Measurements from ENCODE around the gene TUSC1. TPM values are rescaled to one million over a fixed set of nuclear protein-coding genes. Genes with fewer than 3 reads are reported as not detected.
"Not testable (repeated sequence)": the region's sequence is repeated elsewhere in the genome, so short reads cannot be mapped to it uniquely, and the experiment has no call there.

TUSC1 gene
- total RNA-seq: under 1 TPM in 1 of 2 donors, not detected in 1; 0.47 TPM

- peaks cover 9 to 17% of the 10 kb centered on the region in 2 donors for H3K9me3 Mint-ChIP-seq
- no peak within 1 kb of the TSS for H3K27ac Mint-ChIP-seq
- ATAC-seq (peak in 1 of 2 donors; percentile 80), DNase-seq (ENCODE audit: low spot score in 2 of 2) (peak in 1 of 2 donors; percentile 5)
- H3K36me3 Mint-ChIP-seq: peaks cover 0 to 18% of the 10 kb centered on the region in 2 donors
These were observed at the start of gene TUSC1 for GRCh38 chr9:25678147-25678666. TSS of gene TUSC1 (minus strand) at chr9:25678444. CDS start at chr9:25678312, 132 bp downstream.

DNA sequence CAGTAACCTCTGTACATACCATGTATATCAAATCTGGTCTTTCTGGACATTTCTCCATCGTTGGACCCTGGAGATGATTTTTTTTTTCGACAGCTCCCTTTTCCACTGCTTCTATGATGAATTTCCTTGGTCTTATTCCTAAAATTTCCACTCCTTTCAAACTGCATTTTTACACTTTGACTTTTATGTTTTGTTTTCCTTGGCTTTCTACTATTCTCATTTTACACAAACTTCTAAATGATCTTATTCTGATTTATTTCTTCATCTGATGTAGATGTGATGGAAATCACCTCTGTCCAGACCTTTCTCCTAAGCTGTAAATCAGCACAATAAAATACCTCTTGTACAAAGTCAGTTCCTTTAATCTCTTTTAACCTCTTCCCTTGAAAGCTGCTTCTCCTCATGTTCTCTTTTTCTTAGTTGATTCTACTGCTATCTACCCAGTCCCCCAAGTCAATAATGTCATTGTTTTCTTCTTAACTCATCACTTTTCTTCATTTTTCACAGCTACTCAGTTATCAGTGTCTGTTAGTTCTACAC, 48.7 kb upstream of the TUSC1 start:
- no peak overlapping the region for H3K27ac Mint-ChIP-seq
- no peak for ATAC-seq

DNA sequence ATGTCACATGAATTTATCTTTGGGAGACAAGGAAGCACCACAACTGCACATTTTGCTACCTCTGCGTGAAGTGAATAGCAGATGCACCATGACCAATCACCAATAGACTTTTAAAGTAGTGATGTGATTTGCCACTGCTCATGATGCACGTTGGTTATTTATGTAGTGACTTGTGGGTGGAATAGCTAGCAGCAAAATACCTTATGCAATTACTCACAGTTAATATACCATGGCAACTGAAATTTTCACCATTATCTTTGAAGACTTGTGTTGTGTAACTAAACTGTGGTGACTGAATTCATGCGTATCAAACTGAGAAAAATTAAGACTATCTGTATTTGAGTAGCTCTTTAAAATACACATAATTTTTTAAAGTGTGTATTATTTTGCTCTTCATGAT, 46.2 kb upstream of the TUSC1 start:
- ATAC-seq (no peak), DNase-seq (ENCODE audit: low spot score in 2 of 2) (no peak)
- Mint-ChIP-seq H3K36me3 (no peaks in the 10 kb centered on the region), H3K9me3 (peaks cover 0 to under 1% of the 10 kb centered on the region in 2 donors), H3K27ac (no peak overlapping the region)

More for the DNA sequence above, 48.7 kb upstream of the TUSC1 start:
- no peak for DNase-seq (ENCODE audit: low spot score in 2 of 2)
- Mint-ChIP-seq H3K36me3 (peaks cover 0 to 4% of the 10 kb centered on the region in 2 donors), H3K9me3 (peaks cover 2 to 7% of the 10 kb centered on the region in 2 donors)

DNA sequence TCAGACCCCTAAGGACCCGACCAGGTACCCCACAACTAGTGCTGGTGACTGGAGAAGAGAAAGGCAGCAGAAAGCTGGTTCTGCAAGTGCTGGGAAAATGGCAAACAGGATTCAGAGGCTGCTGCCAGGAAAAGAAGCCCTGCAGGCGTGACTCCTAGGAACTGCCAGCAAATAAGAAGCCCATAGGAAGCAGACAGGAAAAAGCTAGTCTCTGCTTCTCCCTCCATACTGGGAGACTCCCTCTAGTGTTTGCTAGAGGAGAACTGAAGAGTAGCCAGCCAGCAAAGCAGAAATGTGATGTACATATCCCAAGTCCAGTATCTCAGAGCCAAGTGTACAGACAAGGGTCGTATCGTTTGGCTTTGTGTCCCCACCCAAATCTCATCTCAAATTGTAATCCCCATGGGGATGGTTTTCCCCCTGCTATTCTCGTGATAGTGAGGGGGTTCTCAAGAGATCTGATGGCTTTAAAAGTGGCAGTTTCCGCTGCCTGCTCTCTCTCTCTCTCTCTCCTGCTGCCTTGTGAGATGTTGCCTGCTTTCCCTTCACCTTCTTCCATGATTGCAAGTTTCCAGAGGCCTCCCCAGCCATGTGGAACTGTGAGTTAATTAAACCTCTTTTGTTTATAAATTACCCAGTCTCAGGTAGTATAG, 38.1 kb upstream of the TUSC1 start:
- H3K9me3 Mint-ChIP-seq: peaks cover 11 to 20% of the 10 kb centered on the region in 2 donors
- H3K27ac Mint-ChIP-seq: no peak overlapping the region
- ATAC-seq (no peak), DNase-seq (ENCODE audit: low spot score in 2 of 2) (no peak)
- no peaks in the 10 kb centered on the region for H3K36me3 Mint-ChIP-seq

- Mint-ChIP-seq H3K36me3 (no peaks in the 10 kb centered on the region), H3K9me3 (peaks cover 0 to 3% of the 10 kb centered on the region in 2 donors), H3K27ac (no peak overlapping the region)
- ATAC-seq (no peak), DNase-seq (ENCODE audit: low spot score in 2 of 2) (no peak)
These were observed 31.7 kb upstream of the TUSC1 start for GRCh38 chr9:25709941-25710340.

DNA sequence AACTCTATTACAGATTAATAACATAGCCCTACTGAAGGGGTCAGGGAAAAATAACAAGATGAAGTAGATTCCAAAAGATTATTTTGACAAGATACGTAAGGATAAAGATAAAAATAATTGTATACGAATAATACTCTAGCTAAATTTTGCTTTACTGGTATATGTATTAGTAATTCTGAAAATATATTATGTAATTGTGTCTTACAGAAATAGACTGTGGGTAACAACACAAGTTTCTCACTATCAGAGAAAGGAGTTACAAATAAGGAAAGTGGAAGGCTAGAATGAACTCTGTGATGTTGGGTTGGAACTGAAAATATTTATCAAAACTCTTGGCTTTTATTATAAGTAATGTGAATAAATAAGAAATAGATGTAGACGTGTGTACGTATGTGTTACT, 26.6 kb upstream of the TUSC1 start:
- no peak for ATAC-seq

GRCh38 chr9:25703701-25704357, 25.6 kb upstream of the TUSC1 start:
- Mint-ChIP-seq H3K9me3 (peaks cover 3 to 4% of the 10 kb centered on the region in 2 donors), H3K36me3 (no peaks in the 10 kb centered on the region), H3K27ac (no peak overlapping the region)
- no peak for DNase-seq (ENCODE audit: low spot score in 2 of 2)
- ATAC-seq: no peak

More for the DNA sequence above, 26.6 kb upstream of the TUSC1 start:
- no peak for DNase-seq (ENCODE audit: low spot score in 2 of 2)
- H3K9me3 Mint-ChIP-seq: peaks cover 3 to 4% of the 10 kb centered on the region in 2 donors
- no peak overlapping the region for H3K27ac Mint-ChIP-seq
- H3K36me3 Mint-ChIP-seq: no peaks in the 10 kb centered on the region

DNA sequence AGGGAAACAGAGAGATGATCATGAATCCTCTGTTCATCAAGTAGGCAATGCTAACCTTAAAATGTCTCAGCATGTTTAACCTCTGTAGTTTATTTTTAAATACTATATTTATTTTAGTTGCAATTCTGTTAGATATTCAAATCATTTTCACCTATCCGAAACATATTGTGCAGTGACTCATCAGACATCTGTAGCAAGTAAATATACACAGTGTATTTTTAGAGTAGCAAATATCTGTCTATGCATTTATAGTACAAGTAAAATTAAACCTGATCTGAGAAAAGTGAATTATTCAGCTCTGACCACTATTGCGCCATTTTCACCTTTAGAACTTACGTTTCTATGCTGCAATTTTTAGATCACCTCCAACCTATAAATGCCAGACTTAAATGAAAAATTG, 24.3 kb upstream of the TUSC1 start:
- ATAC-seq (no peak), DNase-seq (ENCODE audit: low spot score in 2 of 2) (no peak)
- H3K27ac Mint-ChIP-seq: no peak overlapping the region
- H3K9me3 Mint-ChIP-seq: peaks cover 3 to 4% of the 10 kb centered on the region in 2 donors
- no peaks in the 10 kb centered on the region for H3K36me3 Mint-ChIP-seq

DNA sequence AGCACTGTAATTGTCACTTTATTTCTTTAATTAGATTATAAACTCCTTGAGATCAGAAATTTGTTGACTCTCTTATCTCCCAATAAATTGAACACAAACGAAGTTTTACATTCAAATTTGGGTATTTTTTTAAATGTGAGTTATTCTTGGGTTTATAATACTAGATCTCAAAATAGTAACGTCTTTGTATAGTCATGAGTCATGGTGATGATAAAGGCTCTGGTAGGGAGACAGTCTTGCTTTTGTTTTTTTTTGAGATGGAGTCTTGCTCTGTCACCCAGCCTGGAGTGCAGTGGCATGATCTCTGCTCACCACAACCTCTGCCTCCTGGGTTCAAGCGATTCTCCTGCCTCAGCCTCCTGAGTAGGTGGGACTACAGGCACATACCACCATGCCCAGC, 22.7 kb upstream of the TUSC1 start:
- not testable (repeated sequence) for H3K27ac Mint-ChIP-seq; ATAC-seq; H3K36me3 Mint-ChIP-seq; DNase-seq (ENCODE audit: low spot score in 2 of 2)
- H3K9me3 Mint-ChIP-seq: peaks cover 3 to 10% of the 10 kb centered on the region in 2 donors

- H3K36me3 Mint-ChIP-seq: no peaks in the 10 kb centered on the region
- ATAC-seq: no peak
- H3K27ac Mint-ChIP-seq: no peak overlapping the region
- peaks cover 3 to 10% of the 10 kb centered on the region in 2 donors for H3K9me3 Mint-ChIP-seq
- no peak for DNase-seq (ENCODE audit: low spot score in 2 of 2)
These were observed 22.2 kb upstream of the TUSC1 start for GRCh38 chr9:25700430-25700829.

GRCh38 chr9:25691786-25692185, 13.5 kb upstream of the TUSC1 start:
- Mint-ChIP-seq H3K27ac (no peak overlapping the region), H3K9me3 (peaks cover 7 to 18% of the 10 kb centered on the region in 2 donors), H3K36me3 (no peaks in the 10 kb centered on the region)
- DNase-seq (ENCODE audit: low spot score in 2 of 2): no peak
- no peak for ATAC-seq

GRCh38 chr9:25684321-25684720, 6.1 kb upstream of the TUSC1 start:
- no peak overlapping the region for H3K27ac Mint-ChIP-seq
- no peak for ATAC-seq

GRCh38 chr9:25681266-25681665, 3.0 kb upstream of the TUSC1 start:
- no peak for DNase-seq (ENCODE audit: low spot score in 2 of 2)
- no peak overlapping the region for H3K27ac Mint-ChIP-seq
- peaks cover 14 to 32% of the 10 kb centered on the region in 2 donors for H3K9me3 Mint-ChIP-seq
- no peak for ATAC-seq
- peaks cover 0 to 18% of the 10 kb centered on the region in 2 donors for H3K36me3 Mint-ChIP-seq

More at GRCh38 chr9:25684321-25684720, 6.1 kb upstream of the TUSC1 start:
- no peak for DNase-seq (ENCODE audit: low spot score in 2 of 2)
- peaks cover 0 to 8% of the 10 kb centered on the region in 2 donors for H3K36me3 Mint-ChIP-seq
- peaks cover 14 to 29% of the 10 kb centered on the region in 2 donors for H3K9me3 Mint-ChIP-seq

GRCh38 chr9:25678846-25679360, 659 bp upstream of the TUSC1 start:
- H3K27ac Mint-ChIP-seq: no peak overlapping the region
- H3K36me3 Mint-ChIP-seq: peaks cover 0 to 18% of the 10 kb centered on the region in 2 donors
- peaks cover 13 to 22% of the 10 kb centered on the region in 2 donors for H3K9me3 Mint-ChIP-seq
- DNase-seq (ENCODE audit: low spot score in 2 of 2) (no peak), ATAC-seq (no peak)

GRCh38 chr9:25677301-25678146, 720 bp downstream of the TUSC1 start:
- Mint-ChIP-seq H3K9me3 (peaks cover 2 to 10% of the 10 kb centered on the region in 2 donors), H3K27ac (peak overlapping the region in 1 of 2 donors; percentile 29), H3K36me3 (peaks cover 0 to 14% of the 10 kb centered on the region in 2 donors)
- peak in 1 of 2 donors; percentile 11 for DNase-seq (ENCODE audit: low spot score in 2 of 2)
- ATAC-seq: peak; percentile 22 to 67

- not testable (repeated sequence) for H3K27ac Mint-ChIP-seq; H3K9me3 Mint-ChIP-seq; ATAC-seq; DNase-seq (ENCODE audit: low spot score in 2 of 2)
- peaks cover 2 to 10% of the 10 kb centered on the region in 2 donors for H3K36me3 Mint-ChIP-seq
These were observed 2.4 kb downstream of the TUSC1 start for GRCh38 chr9:25675858-25676257.
